ENCODE results near the gene UPK1B.
"Not testable (repeated sequence)": the region's sequence is repeated elsewhere in the genome, so short reads cannot be mapped to it uniquely, and the experiment has no call there.

UPK1B gene

GRCh38 chr3:119173325-119173724 lies at the start of gene UPK1B:
Gene UPK1B (plus strand): TSS chr3:119173598. CDS start chr3:119186742, 13,144 bp downstream.
- no peak for DNase-seq (ENCODE audit: low read depth in 1 of 2, low spot score in 1 of 2)

DNA sequence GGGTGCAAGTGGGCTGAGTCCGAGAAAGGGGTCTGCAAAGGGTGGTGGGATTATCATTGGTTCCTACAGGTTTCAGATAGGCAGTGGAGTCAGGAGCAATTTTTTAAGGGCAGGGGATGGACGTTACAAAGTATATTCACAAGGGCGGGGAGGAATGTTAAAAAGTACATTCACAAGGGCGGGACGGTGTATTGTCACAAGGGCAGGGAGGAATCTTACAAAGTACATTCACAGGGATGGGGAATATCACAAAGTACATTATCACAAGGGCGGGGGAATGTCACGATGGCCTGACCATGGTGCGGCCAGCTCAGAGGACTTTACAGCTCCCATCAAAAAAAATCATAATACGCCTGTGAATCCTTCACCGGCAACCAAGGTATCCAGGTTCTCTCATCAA lies 48.1 kb upstream of the UPK1B start:
- DNase-seq (ENCODE audit: low read depth in 1 of 2, low spot score in 1 of 2), result no peak

DNA sequence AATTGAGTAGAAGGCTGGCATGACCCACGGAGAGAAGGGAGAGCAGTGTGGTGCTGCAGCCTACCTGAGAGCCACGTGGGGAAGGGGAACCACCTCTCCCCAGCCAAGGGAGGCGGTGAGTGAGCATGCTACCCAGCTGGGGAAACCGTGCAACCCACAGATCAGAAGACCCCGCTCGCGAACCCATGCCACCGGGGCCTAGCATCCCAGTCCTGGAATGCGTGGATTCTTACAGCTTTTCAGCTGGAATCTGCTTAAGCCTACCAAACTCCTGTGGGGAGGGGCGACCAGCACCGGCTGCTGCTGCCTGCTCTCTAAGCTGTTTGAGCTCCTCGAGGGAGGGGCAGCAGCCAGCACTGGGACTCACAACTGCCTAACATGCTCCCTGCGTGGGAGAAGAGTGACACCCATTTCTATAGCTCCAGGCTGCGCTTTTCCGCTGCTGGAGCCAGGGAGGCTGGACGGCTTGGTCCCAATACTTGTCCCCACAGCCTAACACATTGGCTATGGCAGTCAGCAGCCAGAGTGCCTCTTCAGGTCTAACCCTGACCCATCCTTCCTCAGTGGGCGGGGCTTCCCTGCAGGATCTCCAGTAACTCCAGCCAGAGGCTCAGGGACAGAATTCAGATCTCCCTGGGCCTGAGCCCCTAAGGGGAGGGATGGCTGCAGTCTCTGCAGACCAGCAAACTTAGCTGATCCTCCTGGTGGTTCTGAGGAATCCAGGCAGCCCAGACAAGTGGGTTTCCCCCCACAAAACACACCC lies 47.5 kb upstream of the UPK1B start:
- no peak for DNase-seq (ENCODE audit: low read depth in 1 of 2, low spot score in 1 of 2)

GRCh38 chr3:119130291-119130690 lies 43.1 kb upstream of the UPK1B start:
- not testable (repeated sequence) for DNase-seq (ENCODE audit: low read depth in 1 of 2, low spot score in 1 of 2)

DNA sequence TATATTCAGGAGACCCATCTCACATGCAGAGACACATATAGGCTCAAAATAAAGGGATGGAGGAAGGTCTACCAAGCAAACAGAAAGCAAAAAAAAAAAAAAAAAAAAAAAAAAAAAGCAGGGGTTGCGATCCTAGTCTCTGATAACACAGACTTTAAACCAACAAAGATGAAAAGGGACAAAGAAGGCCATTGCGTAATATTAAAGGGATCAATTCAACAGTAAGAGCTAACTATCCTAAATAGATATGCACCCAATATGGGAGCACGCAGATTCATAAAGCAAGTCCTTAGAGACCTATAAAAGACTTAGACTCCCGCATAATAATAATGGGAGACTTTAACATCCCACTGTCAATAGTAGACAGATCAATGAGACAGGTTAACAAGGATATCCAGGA lies 41.1 kb upstream of the UPK1B start:
- DNase-seq (ENCODE audit: low read depth in 1 of 2, low spot score in 1 of 2), result not testable (repeated sequence)

- DNase-seq (ENCODE audit: low read depth in 1 of 2, low spot score in 1 of 2), result not testable (repeated sequence)
Observed at GRCh38 chr3:119139360-119139759, 34.0 kb upstream of the UPK1B start.

DNA sequence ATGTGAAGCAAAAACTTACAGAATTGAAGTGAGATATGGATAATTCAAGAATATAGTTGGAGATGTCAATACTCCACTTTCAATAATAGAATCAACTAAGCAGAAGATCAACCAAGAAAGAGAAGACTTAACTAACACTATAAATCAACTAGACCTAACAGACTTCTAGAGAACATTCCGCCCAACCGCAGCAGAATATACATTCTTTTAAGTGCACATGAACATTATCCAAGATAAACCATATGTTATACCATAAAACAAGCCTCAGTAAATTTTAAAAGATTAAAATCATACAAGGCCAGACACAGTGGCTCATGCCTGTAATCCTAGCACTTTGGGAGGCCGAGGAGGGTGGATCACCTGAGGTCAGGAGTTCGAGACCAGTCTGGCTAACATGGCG lies 32.9 kb upstream of the UPK1B start:
- DNase-seq (ENCODE audit: low read depth in 1 of 2, low spot score in 1 of 2), result no peak

- DNase-seq (ENCODE audit: low read depth in 1 of 2, low spot score in 1 of 2), result no peak
Observed at GRCh38 chr3:119145128-119145499, 28.3 kb upstream of the UPK1B start.

DNA sequence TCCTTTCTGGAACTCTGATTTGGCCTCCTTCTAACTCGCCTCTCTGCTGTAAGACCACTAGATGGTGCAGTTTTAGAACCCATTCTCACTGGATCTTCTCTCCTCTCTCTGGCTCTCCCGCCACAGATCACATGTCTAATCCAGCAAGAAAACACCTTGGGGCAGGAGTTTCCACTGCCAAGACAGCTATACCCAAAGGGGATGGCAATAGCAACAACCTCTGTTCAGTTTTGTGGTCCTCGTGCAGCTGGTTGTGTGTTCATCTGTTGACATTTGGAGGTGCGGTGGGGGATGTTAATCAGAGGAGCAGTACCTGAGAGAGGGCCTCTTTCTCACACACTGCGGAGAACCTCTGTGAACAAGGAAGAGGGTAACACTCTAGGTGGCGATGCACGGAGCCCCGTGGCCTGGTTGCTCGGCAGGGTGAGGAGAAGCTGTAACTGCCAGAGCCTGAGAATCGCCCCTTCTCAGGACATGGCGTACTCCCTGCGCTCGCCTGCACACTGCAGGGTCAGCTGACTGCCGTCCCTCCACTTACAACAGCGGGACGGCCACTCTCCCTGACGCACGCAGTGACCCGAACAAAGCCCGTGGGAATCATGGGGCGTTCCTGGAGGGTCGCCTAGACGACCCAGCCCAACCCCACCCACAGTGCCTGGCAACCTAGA lies 27.8 kb upstream of the UPK1B start, which contains the start of gene TEX55:
TEX55 (plus strand) TSS at position 666 of the 668 bp plus-strand sequence. CDS start 25 bp downstream, outside the sequence.
- DNase-seq (ENCODE audit: low read depth in 1 of 2, low spot score in 1 of 2), result no peak

GRCh38 chr3:119146578-119147375 lies 26.6 kb upstream of the UPK1B start:
- no peak for DNase-seq (ENCODE audit: low read depth in 1 of 2, low spot score in 1 of 2)

DNA sequence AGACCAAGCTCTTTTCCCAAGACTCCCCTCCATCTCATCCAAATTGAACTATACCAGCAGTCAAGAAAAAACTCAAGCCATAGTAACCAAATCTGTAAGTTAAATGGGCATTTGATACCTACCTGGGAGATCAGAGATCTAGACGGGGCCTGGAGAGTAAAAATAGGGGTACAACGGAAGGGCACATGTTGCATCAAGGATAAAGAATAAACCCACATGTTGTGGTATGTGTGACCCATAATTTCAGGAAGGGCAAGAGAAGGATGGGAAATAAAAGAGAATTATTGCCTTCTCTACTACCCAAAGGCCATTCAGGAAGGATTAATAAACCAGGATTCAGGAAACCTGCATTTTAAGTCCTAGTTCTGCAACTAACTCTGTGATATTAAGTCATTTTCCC lies 25.9 kb upstream of the UPK1B start:
- DNase-seq (ENCODE audit: low read depth in 1 of 2, low spot score in 1 of 2), result no peak

GRCh38 chr3:119148493-119149180 lies 24.8 kb upstream of the UPK1B start:
- DNase-seq (ENCODE audit: low read depth in 1 of 2, low spot score in 1 of 2), result no peak

DNA sequence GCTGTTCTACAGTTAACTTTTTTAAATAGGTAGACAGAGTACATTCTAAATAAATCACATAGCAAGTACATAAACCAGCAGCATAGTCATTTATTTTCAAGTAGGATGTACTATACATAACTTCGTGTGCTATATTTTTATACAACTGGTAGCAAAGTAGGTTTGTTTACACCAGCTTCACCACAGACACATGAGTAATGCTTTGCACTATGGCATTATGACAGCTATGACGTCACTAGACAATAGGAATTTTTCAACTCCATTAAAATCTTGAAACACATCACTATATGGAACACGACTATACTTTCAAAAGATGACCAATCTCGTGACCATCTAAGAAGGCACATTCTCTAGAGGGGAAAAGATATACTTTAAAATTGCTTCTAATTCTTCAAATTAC lies 23.9 kb upstream of the UPK1B start:
- no peak for DNase-seq (ENCODE audit: low read depth in 1 of 2, low spot score in 1 of 2)

DNA sequence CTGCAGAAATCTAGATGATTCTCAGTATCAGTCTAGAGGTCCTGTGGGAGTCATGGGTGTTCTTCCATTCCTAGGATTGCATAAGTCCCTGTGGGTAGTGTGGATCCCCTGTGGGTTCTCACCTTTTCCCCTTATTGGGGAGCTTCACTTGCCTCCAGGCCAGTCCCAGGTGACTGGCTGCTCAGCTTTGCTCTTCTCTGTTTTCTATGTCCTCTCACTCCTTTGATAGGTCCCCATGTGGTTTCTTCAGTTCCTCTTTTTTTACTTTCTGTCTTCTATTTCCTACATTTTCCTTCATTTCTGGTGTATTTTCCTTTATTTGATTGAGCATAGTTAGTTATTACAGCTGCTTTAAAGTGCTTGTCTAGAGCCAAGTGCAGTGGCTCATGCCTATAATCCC lies 16.5 kb upstream of the UPK1B start:
- no peak for DNase-seq (ENCODE audit: low read depth in 1 of 2, low spot score in 1 of 2)

- DNase-seq (ENCODE audit: low read depth in 1 of 2, low spot score in 1 of 2), result no peak
Observed at GRCh38 chr3:119157971-119158370, 15.4 kb upstream of the UPK1B start.

DNA sequence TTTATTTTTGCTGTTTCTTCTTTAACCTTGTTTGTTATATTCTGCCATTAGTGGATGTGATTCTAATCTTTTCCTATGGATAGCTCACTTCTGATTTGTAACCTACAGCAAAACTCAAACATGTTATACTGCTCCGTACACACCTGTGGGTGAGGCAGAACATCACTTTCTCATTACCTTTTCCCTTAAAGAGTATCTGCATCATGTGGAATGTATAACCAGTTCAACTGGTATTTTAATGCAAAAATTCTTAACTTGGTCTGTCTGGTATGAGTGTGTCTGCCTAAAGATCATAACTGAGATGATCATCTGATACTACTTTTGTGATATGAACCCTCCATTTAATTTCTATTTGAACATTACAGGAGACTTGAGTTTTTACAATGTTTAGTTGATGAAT lies 13.0 kb upstream of the UPK1B start:
- DNase-seq (ENCODE audit: low read depth in 1 of 2, low spot score in 1 of 2), result no peak

- no peak for DNase-seq (ENCODE audit: low read depth in 1 of 2, low spot score in 1 of 2)
Observed at GRCh38 chr3:119160815-119161214, 12.6 kb upstream of the UPK1B start.

DNA sequence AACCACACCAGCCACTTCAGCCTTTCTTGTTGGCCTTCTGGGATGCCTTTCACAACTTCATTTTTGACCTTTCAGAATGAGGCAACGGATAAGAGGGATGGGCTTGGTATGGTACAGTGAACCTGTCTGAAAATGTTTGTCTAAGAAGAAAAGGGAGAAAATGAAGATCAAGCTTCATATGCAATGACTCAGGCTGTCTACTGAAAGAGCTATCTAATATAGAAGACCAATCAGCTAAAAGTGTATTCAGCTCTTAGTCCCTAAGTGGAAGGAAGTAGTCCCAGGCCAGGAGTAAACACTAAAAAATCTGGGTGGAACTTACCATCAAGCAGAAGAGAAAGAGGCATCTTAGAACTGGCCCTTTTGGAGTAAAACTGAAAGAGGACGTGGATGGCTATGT lies 12.2 kb upstream of the UPK1B start:
- no peak for DNase-seq (ENCODE audit: low read depth in 1 of 2, low spot score in 1 of 2)

- not testable (repeated sequence) for DNase-seq (ENCODE audit: low read depth in 1 of 2, low spot score in 1 of 2)
Observed at GRCh38 chr3:119164745-119165144, 8.7 kb upstream of the UPK1B start.

GRCh38 chr3:119170821-119171220 lies 2.6 kb upstream of the UPK1B start:
- no peak for DNase-seq (ENCODE audit: low read depth in 1 of 2, low spot score in 1 of 2)

All from activated CD4-positive, alpha-beta T cell treated with anti-CD3 and anti-CD28 coated beads, Interleukin-2, amount 50 U/mL, for 24 hours (primary cell).